ENCODE results near the gene TSPAN12. TPM values are rescaled to one million over a fixed set of nuclear protein-coding genes. Genes with fewer than 3 reads are reported as not detected.
"Not testable (repeated sequence)": the region's sequence is repeated elsewhere in the genome, so short reads cannot be mapped to it uniquely, and the experiment has no call there.

Gene TSPAN12
- polyA plus RNA-seq, 4 donors, result 26.8 to 134 (median 30.1) TPM

- 79 to 86% (median 86%) methylated on average over 6 of the region's 6 CpGs for WGBS, 3 donors
- Histone ChIP-seq H3K27ac (ENCODE audit: low read depth in 1 of 3, low read length in 2 of 3) (no peak overlapping the region), H3K4me1 (ENCODE audit: control insufficient read depth in 3 of 3, insufficient read depth in 2 of 3, low read depth in 1 of 3, low read length in 2 of 3) (no peaks in the 10 kb centered on the region), H3K4me3 (ENCODE audit: low read depth in 1 of 3, low read length in 3 of 3) (no peak overlapping the region), H3K9me3 (ENCODE audit: control insufficient read depth in 2 of 2, insufficient read depth in 1 of 2, low read depth in 1 of 2, low read length in 1 of 2) (no peaks in the 10 kb centered on the region), H3K27me3 (ENCODE audit: control insufficient read depth in 3 of 3, insufficient read depth in 3 of 3, low read length in 3 of 3) (no peaks in the 10 kb centered on the region), H3K36me3 (ENCODE audit: control insufficient read depth in 3 of 3, insufficient read depth in 2 of 3, low read depth in 1 of 3, low read length in 3 of 3) (no peaks in the 10 kb centered on the region)
- FAIRE-seq (no peak), DNase-seq (no peak)
Measured at GRCh38 chr7:120780938-120781337, 77.0 kb downstream of the TSPAN12 start.

- not testable (repeated sequence) for H3K4me1 ChIP-seq (ENCODE audit: control insufficient read depth in 3 of 3, insufficient read depth in 2 of 3, low read depth in 1 of 3, low read length in 2 of 3); H3K27ac ChIP-seq (ENCODE audit: low read depth in 1 of 3, low read length in 2 of 3); H3K36me3 ChIP-seq (ENCODE audit: control insufficient read depth in 3 of 3, insufficient read depth in 2 of 3, low read depth in 1 of 3, low read length in 3 of 3); H3K9me3 ChIP-seq (ENCODE audit: control insufficient read depth in 2 of 2, insufficient read depth in 1 of 2, low read depth in 1 of 2, low read length in 1 of 2); H3K4me3 ChIP-seq (ENCODE audit: low read depth in 1 of 3, low read length in 3 of 3); DNase-seq; FAIRE-seq; H3K27me3 ChIP-seq (ENCODE audit: control insufficient read depth in 3 of 3, insufficient read depth in 3 of 3, low read length in 3 of 3)
- WGBS, 3 donors, result 77 to 88% (median 84%) methylated on average over 6 to 7 of the region's 7 CpGs
Measured at GRCh38 chr7:120780451-120780850, 77.5 kb downstream of the TSPAN12 start.

GRCh38 chr7:120779078-120779477 lies 78.9 kb downstream of the TSPAN12 start:
- H3K27ac ChIP-seq (ENCODE audit: low read depth in 1 of 3, low read length in 2 of 3); H3K9me3 ChIP-seq (ENCODE audit: control insufficient read depth in 2 of 2, insufficient read depth in 1 of 2, low read depth in 1 of 2, low read length in 1 of 2); FAIRE-seq; H3K36me3 ChIP-seq (ENCODE audit: control insufficient read depth in 3 of 3, insufficient read depth in 2 of 3, low read depth in 1 of 3, low read length in 3 of 3); H3K4me3 ChIP-seq (ENCODE audit: low read depth in 1 of 3, low read length in 3 of 3); DNase-seq; H3K4me1 ChIP-seq (ENCODE audit: control insufficient read depth in 3 of 3, insufficient read depth in 2 of 3, low read depth in 1 of 3, low read length in 2 of 3); H3K27me3 ChIP-seq (ENCODE audit: control insufficient read depth in 3 of 3, insufficient read depth in 3 of 3, low read length in 3 of 3): not testable (repeated sequence)
- WGBS, 3 donors, result 86 to 94% (median 88%) methylated on average over 8 of the region's 8 CpGs

- FAIRE-seq (no peak), DNase-seq (no peak)
- H3K9me3 ChIP-seq (ENCODE audit: control insufficient read depth in 2 of 2, insufficient read depth in 1 of 2, low read depth in 1 of 2, low read length in 1 of 2), result no peaks in the 10 kb centered on the region
- no peak overlapping the region for H3K4me3 ChIP-seq (ENCODE audit: low read depth in 1 of 3, low read length in 3 of 3)
- H3K27ac ChIP-seq (ENCODE audit: low read depth in 1 of 3, low read length in 2 of 3), result no peak overlapping the region
- H3K27me3 ChIP-seq (ENCODE audit: control insufficient read depth in 3 of 3, insufficient read depth in 3 of 3, low read length in 3 of 3), result no peaks in the 10 kb centered on the region
- no peaks in the 10 kb centered on the region for H3K36me3 ChIP-seq (ENCODE audit: control insufficient read depth in 3 of 3, insufficient read depth in 2 of 3, low read depth in 1 of 3, low read length in 3 of 3)
- H3K4me1 ChIP-seq (ENCODE audit: control insufficient read depth in 3 of 3, insufficient read depth in 2 of 3, low read depth in 1 of 3, low read length in 2 of 3), result no peaks in the 10 kb centered on the region
Measured at GRCh38 chr7:120775755-120776154, 82.2 kb downstream of the TSPAN12 start.

GRCh38 chr7:120774481-120774880 lies 83.5 kb downstream of the TSPAN12 start:
- Histone ChIP-seq H3K27ac (ENCODE audit: low read depth in 1 of 3, low read length in 2 of 3) (no peak overlapping the region), H3K9me3 (ENCODE audit: control insufficient read depth in 2 of 2, insufficient read depth in 1 of 2, low read depth in 1 of 2, low read length in 1 of 2) (no peaks in the 10 kb centered on the region), H3K4me1 (ENCODE audit: control insufficient read depth in 3 of 3, insufficient read depth in 2 of 3, low read depth in 1 of 3, low read length in 2 of 3) (no peaks in the 10 kb centered on the region), H3K27me3 (ENCODE audit: control insufficient read depth in 3 of 3, insufficient read depth in 3 of 3, low read length in 3 of 3) (no peaks in the 10 kb centered on the region), H3K36me3 (ENCODE audit: control insufficient read depth in 3 of 3, insufficient read depth in 2 of 3, low read depth in 1 of 3, low read length in 3 of 3) (no peaks in the 10 kb centered on the region), H3K4me3 (ENCODE audit: low read depth in 1 of 3, low read length in 3 of 3) (no peak overlapping the region)
- FAIRE-seq, result no peak
- DNase-seq, result no peak
- 64 to 74% (median 73%) methylated on average over 3 of the region's 3 CpGs for WGBS, 3 donors

- 66 to 81% (median 76%) methylated on average over 3 of the region's 3 CpGs for WGBS, 3 donors
- Histone ChIP-seq H3K27me3 (ENCODE audit: control insufficient read depth in 3 of 3, insufficient read depth in 3 of 3, low read length in 3 of 3) (no peaks in the 10 kb centered on the region), H3K36me3 (ENCODE audit: control insufficient read depth in 3 of 3, insufficient read depth in 2 of 3, low read depth in 1 of 3, low read length in 3 of 3) (no peaks in the 10 kb centered on the region), H3K27ac (ENCODE audit: low read depth in 1 of 3, low read length in 2 of 3) (no peak overlapping the region), H3K4me1 (ENCODE audit: control insufficient read depth in 3 of 3, insufficient read depth in 2 of 3, low read depth in 1 of 3, low read length in 2 of 3) (no peaks in the 10 kb centered on the region), H3K9me3 (ENCODE audit: control insufficient read depth in 2 of 2, insufficient read depth in 1 of 2, low read depth in 1 of 2, low read length in 1 of 2) (no peaks in the 10 kb centered on the region), H3K4me3 (ENCODE audit: low read depth in 1 of 3, low read length in 3 of 3) (no peak overlapping the region)
- DNase-seq (no peak), FAIRE-seq (no peak)
Measured at GRCh38 chr7:120770206-120770605, 87.7 kb downstream of the TSPAN12 start.

- Histone ChIP-seq H3K27ac (ENCODE audit: low read depth in 1 of 3, low read length in 2 of 3) (no peak overlapping the region), H3K4me3 (ENCODE audit: low read depth in 1 of 3, low read length in 3 of 3) (no peak overlapping the region), H3K4me1 (ENCODE audit: control insufficient read depth in 3 of 3, insufficient read depth in 2 of 3, low read depth in 1 of 3, low read length in 2 of 3) (no peaks in the 10 kb centered on the region), H3K9me3 (ENCODE audit: control insufficient read depth in 2 of 2, insufficient read depth in 1 of 2, low read depth in 1 of 2, low read length in 1 of 2) (no peaks in the 10 kb centered on the region), H3K36me3 (ENCODE audit: control insufficient read depth in 3 of 3, insufficient read depth in 2 of 3, low read depth in 1 of 3, low read length in 3 of 3) (no peaks in the 10 kb centered on the region), H3K27me3 (ENCODE audit: control insufficient read depth in 3 of 3, insufficient read depth in 3 of 3, low read length in 3 of 3) (no peaks in the 10 kb centered on the region)
- DNase-seq (no peak), FAIRE-seq (no peak)
- WGBS, 3 donors, result 54 to 68% (median 60%) methylated on average over 3 of the region's 3 CpGs
Measured at GRCh38 chr7:120760851-120761250, 97.1 kb downstream of the TSPAN12 start.

GRCh38 chr7:120760050-120760449 lies 97.9 kb downstream of the TSPAN12 start:
- Histone ChIP-seq H3K27me3 (ENCODE audit: control insufficient read depth in 3 of 3, insufficient read depth in 3 of 3, low read length in 3 of 3) (no peaks in the 10 kb centered on the region), H3K27ac (ENCODE audit: low read depth in 1 of 3, low read length in 2 of 3) (no peak overlapping the region), H3K36me3 (ENCODE audit: control insufficient read depth in 3 of 3, insufficient read depth in 2 of 3, low read depth in 1 of 3, low read length in 3 of 3) (no peaks in the 10 kb centered on the region), H3K4me3 (ENCODE audit: low read depth in 1 of 3, low read length in 3 of 3) (no peak overlapping the region), H3K9me3 (ENCODE audit: control insufficient read depth in 2 of 2, insufficient read depth in 1 of 2, low read depth in 1 of 2, low read length in 1 of 2) (no peaks in the 10 kb centered on the region), H3K4me1 (ENCODE audit: control insufficient read depth in 3 of 3, insufficient read depth in 2 of 3, low read depth in 1 of 3, low read length in 2 of 3) (no peaks in the 10 kb centered on the region)
- 63 to 74% (median 71%) methylated on average over 2 of the region's 2 CpGs for WGBS, 3 donors
- DNase-seq, result no peak
- no peak for FAIRE-seq

- Histone ChIP-seq H3K27ac (ENCODE audit: low read depth in 1 of 3, low read length in 2 of 3) (no peak overlapping the region), H3K4me1 (ENCODE audit: control insufficient read depth in 3 of 3, insufficient read depth in 2 of 3, low read depth in 1 of 3, low read length in 2 of 3) (no peaks in the 10 kb centered on the region), H3K36me3 (ENCODE audit: control insufficient read depth in 3 of 3, insufficient read depth in 2 of 3, low read depth in 1 of 3, low read length in 3 of 3) (no peaks in the 10 kb centered on the region), H3K9me3 (ENCODE audit: control insufficient read depth in 2 of 2, insufficient read depth in 1 of 2, low read depth in 1 of 2, low read length in 1 of 2) (no peaks in the 10 kb centered on the region), H3K27me3 (ENCODE audit: control insufficient read depth in 3 of 3, insufficient read depth in 3 of 3, low read length in 3 of 3) (no peaks in the 10 kb centered on the region), H3K4me3 (ENCODE audit: low read depth in 1 of 3, low read length in 3 of 3) (no peak overlapping the region)
- DNase-seq (no peak), FAIRE-seq (no peak)
- 55 to 75% (median 61%) methylated on average over 3 of the region's 3 CpGs for WGBS, 3 donors
Measured at GRCh38 chr7:120743128-120743527, 114.8 kb downstream of the TSPAN12 start.
